C4-2B (cell line): ENCODE data around the gene DCHS2.

Experiments used
- H3K27ac ChIP-seq: fragments of 450-650 bp; 2 replicates; pipeline ENCODE4 v1.5.1; 2017
- ZFX ChIP-seq: fragments of 450-650 bp; IDR thresholded peaks from 2 replicates; pipeline ENCODE4 v1.6.1; 2017
- TF ChIP-seq, protein P1 (sequence below): fragments of 450-650 bp; conservative IDR thresholded peaks from 2 replicates; pipeline ENCODE4 v1.5.1; 2017; ENCODE audit warnings: mild to moderate bottlenecking

The DCHS2 gene

DNA sequence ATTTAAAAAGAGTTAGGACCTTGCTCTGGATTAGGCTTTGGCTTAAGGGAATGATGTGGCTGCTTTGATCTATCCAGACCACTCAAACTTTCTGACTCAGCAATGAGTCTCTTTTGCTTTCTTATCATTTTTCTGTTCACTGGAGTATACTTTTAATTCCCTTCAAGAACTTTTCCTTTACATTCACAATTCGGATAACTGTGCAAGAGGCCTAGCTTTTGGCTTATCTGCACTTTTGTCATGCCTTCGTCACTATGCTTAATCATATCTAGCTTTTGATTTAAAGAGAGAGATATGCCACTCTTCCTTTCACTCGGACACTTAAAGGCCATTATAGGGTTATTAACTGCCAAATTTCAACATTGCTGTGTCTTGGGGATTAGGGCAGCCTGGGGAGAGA, 147.9 kb downstream of the DCHS2 start:
- H3K27ac ChIP-seq, result no peak overlapping the region
- TF ChIP-seq, protein P1, sequence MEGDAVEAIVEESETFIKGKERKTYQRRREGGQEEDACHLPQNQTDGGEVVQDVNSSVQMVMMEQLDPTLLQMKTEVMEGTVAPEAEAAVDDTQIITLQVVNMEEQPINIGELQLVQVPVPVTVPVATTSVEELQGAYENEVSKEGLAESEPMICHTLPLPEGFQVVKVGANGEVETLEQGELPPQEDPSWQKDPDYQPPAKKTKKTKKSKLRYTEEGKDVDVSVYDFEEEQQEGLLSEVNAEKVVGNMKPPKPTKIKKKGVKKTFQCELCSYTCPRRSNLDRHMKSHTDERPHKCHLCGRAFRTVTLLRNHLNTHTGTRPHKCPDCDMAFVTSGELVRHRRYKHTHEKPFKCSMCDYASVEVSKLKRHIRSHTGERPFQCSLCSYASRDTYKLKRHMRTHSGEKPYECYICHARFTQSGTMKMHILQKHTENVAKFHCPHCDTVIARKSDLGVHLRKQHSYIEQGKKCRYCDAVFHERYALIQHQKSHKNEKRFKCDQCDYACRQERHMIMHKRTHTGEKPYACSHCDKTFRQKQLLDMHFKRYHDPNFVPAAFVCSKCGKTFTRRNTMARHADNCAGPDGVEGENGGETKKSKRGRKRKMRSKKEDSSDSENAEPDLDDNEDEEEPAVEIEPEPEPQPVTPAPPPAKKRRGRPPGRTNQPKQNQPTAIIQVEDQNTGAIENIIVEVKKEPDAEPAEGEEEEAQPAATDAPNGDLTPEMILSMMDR, result no peak
- TF ChIP-seq ZFX, result no peak

DNA sequence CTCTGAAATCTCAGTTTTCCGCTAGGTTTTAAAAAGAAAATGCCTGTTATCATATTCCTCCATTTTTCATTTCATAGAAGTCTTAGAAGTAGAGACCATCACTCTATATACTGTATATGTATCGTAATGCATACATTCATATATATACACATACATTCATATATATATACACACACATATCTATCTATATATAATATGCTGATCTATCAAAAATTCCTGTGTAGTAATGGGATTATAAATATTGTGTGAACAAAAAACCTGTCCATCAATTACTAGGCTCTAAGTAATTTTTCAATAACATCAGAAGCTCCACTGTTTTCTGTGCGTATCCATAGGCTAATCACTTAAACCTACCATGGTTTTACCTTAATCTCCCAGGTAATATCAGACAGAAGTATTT, 150.2 kb downstream of the DCHS2 start:
- TF ChIP-seq, protein P1, result no peak
- no peak for TF ChIP-seq ZFX
- no peak overlapping the region for H3K27ac ChIP-seq

DNA sequence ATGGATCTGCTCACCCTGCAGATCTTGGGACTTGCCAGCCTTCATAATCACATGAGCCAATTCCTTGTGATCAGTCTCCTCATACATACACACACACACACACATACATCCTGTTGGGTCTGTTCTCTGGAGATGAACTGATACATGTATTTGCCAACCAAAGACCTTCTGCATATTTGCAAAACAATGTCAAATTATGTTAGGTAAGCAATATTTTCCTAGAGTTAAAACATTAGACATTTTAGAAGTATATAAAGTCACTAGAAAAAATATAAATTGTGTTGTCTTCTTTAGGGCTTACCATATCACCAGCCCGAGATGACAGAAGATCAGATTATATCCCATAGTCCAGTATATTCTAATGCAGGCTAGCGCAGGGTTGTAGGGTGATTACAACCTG, 156.0 kb downstream of the DCHS2 start:
- no peak overlapping the region for H3K27ac ChIP-seq
- TF ChIP-seq, protein P1, result no peak
- no peak for TF ChIP-seq ZFX

DNA sequence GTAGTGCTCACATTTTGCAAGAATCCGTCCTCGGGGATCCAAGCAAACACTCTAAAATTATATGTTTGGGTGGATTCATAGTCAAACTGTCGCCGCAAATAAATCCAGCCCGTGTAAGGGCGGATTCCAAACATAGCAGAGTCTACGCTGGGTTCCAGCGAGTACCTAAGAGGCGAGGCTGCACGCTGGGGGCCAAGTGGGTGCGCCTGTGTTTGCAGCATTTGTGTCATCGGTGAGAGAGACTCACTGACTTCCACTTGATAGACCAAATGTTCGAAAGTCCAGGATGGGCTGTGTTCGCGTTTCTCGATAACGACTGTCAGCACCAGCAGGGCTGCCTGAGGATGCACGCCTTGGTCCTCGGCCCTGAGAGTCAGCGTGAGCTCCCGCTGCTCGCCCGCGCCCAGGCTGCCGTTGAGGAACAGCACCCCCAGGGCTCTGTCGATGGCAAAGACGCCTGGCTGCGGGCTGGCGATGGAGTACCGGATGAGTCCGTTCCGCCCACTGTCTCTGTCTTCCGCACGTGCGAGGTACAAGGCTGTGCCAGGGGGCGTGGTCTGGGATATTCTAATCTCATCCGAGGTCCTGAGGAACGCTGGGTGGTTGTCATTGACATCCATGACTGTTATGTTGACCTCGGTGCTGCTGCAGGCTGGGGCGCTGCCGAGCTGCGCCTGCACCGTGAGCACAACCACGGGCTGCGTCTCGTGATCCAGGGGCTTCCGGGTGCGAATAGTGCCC, 158.7 kb downstream of the DCHS2 start:
- no peak overlapping the region for H3K27ac ChIP-seq
- TF ChIP-seq, protein P1, result no peak
- TF ChIP-seq ZFX, result no peak

DNA sequence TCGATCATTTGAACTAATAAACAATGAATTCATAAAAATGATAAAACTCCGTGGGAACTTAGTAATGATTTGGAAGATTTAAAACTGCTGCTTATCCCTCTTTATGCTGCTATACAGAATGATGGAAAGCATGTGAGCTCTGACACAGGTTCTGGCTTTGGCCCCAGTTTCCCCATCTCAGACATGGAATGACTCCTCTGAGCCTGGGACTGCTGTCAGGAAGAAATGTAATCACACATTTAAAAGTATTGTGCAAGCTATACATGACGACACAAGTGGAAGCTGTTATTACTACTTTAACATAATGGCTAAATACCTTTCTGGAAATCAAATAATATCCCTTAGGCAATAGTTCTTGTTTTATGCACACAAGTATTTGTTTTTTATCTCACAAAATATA, 161.7 kb downstream of the DCHS2 start:
- TF ChIP-seq, protein P1, result no peak
- no peak for TF ChIP-seq ZFX
- no peak overlapping the region for H3K27ac ChIP-seq

DNA sequence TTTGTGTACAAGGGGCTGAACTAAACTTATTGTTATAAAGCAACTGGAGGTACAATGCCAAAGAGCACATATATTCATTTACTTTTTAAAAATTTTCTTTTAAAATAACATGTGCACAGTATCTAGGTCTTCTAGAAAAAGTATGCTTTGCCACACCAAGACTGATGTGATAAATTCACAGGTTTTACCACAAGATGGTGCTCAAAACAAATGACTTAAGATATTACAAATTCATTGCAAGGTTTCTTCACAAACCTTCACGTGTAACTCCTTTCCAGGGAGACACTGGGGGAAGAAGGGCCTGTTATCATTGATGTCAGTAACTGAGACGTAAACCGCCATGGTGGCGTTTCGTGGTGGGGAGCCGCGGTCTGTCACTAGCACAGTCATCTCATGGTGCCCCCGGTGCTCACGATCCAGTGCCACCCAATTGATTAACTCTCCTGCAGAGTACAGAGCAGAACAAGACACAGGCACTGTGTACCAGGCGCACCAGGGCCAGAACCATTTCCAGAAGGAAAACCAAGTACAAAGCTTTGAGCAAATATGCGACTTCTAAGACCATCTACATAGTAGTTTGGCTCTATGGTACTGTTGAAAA, 162.2 kb downstream of the DCHS2 start:
- TF ChIP-seq ZFX, result no peak
- TF ChIP-seq, protein P1, result peak; percentile 55
- no peak overlapping the region for H3K27ac ChIP-seq

DNA sequence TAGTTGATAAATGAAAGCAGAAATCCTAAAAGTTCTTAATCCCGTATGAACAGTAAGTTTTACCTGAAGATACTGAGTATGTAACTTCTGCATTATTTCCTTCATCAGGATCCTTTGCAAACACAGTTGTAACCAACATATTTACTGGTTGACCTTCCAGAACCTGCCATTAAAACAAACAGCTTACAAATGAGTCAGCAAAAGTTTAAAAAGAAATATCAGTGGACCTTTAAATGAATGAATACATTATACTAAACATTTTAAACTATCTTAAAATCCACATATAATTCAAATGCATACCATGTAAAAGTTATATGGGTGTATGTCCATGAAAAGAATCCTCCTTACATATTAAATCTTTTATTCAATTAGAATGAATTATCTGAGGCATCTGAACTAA, 163.6 kb downstream of the DCHS2 start:
- TF ChIP-seq ZFX, result no peak
- H3K27ac ChIP-seq, result no peak overlapping the region

DNA sequence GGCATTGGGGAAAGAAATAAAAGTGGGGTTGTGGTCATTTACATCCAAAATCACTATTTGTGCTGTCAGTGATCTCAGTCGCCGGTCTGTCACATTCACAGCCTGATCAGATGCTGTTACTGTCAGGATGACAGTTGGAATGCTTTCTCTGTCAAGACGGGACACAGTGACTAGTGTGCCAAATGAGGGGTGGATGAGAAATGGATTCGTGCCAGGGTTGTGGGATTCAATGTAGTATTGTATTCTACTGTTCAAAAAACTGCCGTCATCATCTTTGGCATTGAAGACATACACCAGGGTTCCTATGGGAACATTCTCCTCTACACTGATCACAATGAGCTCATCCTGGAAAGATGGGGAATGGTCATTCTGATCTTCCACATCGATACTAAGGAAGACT, 171.1 kb downstream of the DCHS2 start:
- H3K27ac ChIP-seq, result no peak overlapping the region
- TF ChIP-seq ZFX, result no peak
